Measurements from ENCODE around the gene SLC7A6OS. TPM values are rescaled to one million over a fixed set of nuclear protein-coding genes. Genes with fewer than 3 reads are reported as not detected.
A peak's percentile ranks its signal among the peaks of the same experiment; 100 is the strongest.

SLC7A6OS gene
- total and polyA plus RNA-seq, 4 experiments from 2014 or later = 22.4 to 55.8 (median 38.6) TPM

DNA sequence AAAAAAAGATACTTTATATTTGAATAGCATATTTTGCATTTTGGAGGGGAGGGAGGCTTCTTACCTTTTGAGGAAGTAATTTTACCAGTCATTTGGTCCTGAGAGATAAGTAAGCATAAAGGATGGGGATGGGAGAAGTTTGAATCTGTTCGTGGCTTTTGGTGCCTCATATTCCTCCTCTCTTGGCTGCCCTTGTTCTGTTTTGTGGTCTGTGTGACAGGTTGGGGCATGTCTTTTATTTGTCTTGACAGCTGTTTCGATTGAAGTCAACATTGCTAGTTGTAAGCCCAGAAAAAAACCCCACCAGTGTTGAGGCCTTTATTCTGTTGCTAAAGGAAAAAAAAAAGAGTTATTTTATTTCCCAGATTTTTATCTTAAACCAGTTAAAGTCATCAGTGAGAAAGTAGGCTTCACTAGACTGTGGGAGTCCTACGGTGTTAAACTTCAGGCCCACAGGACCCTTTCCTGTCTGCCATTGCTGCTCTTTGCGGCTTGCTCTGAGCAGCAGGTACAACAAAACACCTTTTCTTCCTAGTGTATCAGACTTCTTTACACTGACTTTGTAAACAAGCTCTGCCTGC is 35.0 kb downstream of the SLC7A6OS start:
- Mint-ChIP-seq H3K4me3 (peak overlapping the region; percentile 74 to 86 (median 79)), H3K4me1 (peaks cover 46 to 81% (median 66%) of the 10 kb centered on the region in 4 donors), H3K27ac (peak overlapping the region; percentile 84 to 97 (median 94)), H3K9me3 (no peaks in the 10 kb centered on the region), H3K36me3 (peaks cover 49 to 51% of the 10 kb centered on the region in 2 donors), H3K27me3 (no peaks in the 10 kb centered on the region)
- no peaks in the 10 kb centered on the region for H3K27me3 ChIP-seq (ENCODE audit: insufficient read depth, low read length)
- CTCF ChIA-PET (ENCODE audit: partially characterized antibody) = interaction anchor here (0.5 to 25.3 kb wide), 7 partner anchors 13 to 465 kb away, joined by 3 to 680 read pairs (median 4); partner anchors contain the start of gene SLC7A6
- no peaks in the 10 kb centered on the region for H3K9me3 ChIP-seq (ENCODE audit: control insufficient read depth in 1 of 2, low read length in 2 of 2)
- H3K4me3 ChIP-seq (ENCODE audit: low read length in 2 of 2) = peak overlapping the region in 1 of 2 donors; percentile 24
- peaks cover 4% of the 10 kb centered on the region for H3K36me3 ChIP-seq (ENCODE audit: insufficient read depth, low read length)
- peak; percentile 72 to 83 (median 76) for DNase-seq
- peak overlapping the region; percentile 50 for H3K27ac ChIP-seq (ENCODE audit: low read depth, low read length)
- H3K4me1 ChIP-seq (ENCODE audit: insufficient read depth, low read length) = peaks cover 81% of the 10 kb centered on the region
- POLR2A ChIA-PET (ENCODE audit: partially characterized antibody) = interaction anchor here (0.5 to 44.5 kb wide), 5 partner anchors 11 to 192 kb away, joined by 3 to 1508 read pairs (median 4); partner anchors contain the start of genes PRMT7, SLC7A6 and SLC7A6OS
- intact Hi-C loops (cut with micrococcal nuclease) = loop anchor here (1.0 kb wide), 2 partner anchors 10 to 11 kb away; no protein-coding TSS in a partner anchor

GRCh38 chr16:68274441-68274840 is 36.3 kb downstream of the SLC7A6OS start:
- no peak for DNase-seq
- POLR2A ChIA-PET (ENCODE audit: partially characterized antibody) = interaction anchor here (1.1 to 44.5 kb wide), 5 partner anchors 10 to 55 kb away, joined by 3 to 1508 read pairs (median 5); partner anchors contain the start of genes PLA2G15, PRMT7, SLC7A6 and SLC7A6OS
- H3K36me3 ChIP-seq (ENCODE audit: insufficient read depth, low read length) = peaks cover 4% of the 10 kb centered on the region
- H3K9me3 Mint-ChIP-seq = no peaks in the 10 kb centered on the region
- peaks cover 81% of the 10 kb centered on the region for H3K4me1 ChIP-seq (ENCODE audit: insufficient read depth, low read length)
- peak overlapping the region; percentile 84 to 98 (median 95) for H3K27ac Mint-ChIP-seq
- H3K36me3 Mint-ChIP-seq = peaks cover 42 to 51% of the 10 kb centered on the region in 2 donors
- peak overlapping the region in 1 of 2 donors; percentile 2 for H3K4me3 ChIP-seq (ENCODE audit: low read length in 2 of 2)
- peak overlapping the region in 7 of 8 donors; percentile 27 to 96 (median 74) for H3K4me3 Mint-ChIP-seq
- H3K4me1 Mint-ChIP-seq = peaks cover 50 to 84% (median 67%) of the 10 kb centered on the region in 4 donors
- CTCF ChIA-PET (ENCODE audit: partially characterized antibody) = interaction anchor here (1.1 to 25.3 kb wide), 5 partner anchors 12 to 455 kb away, joined by 3 to 680 read pairs (median 6); partner anchors contain the start of genes PRMT7, SLC7A6 and SLC7A6OS
- intact Hi-C loops (cut with micrococcal nuclease) = no loop called here
- H3K9me3 ChIP-seq (ENCODE audit: control insufficient read depth in 1 of 2, low read length in 2 of 2) = no peaks in the 10 kb centered on the region
- no peaks in the 10 kb centered on the region for H3K27me3 Mint-ChIP-seq
- peak overlapping the region; percentile 55 for H3K27ac ChIP-seq (ENCODE audit: low read depth, low read length)
- no peaks in the 10 kb centered on the region for H3K27me3 ChIP-seq (ENCODE audit: insufficient read depth, low read length)

- Mint-ChIP-seq H3K4me3 (peak overlapping the region in 7 of 8 donors; percentile 17 to 96 (median 74)), H3K27ac (peak overlapping the region; percentile 84 to 98 (median 95)), H3K9me3 (no peaks in the 10 kb centered on the region), H3K27me3 (no peaks in the 10 kb centered on the region), H3K4me1 (peaks cover 54 to 85% (median 69%) of the 10 kb centered on the region in 4 donors), H3K36me3 (peaks cover 44 to 53% of the 10 kb centered on the region in 2 donors)
- ChIA-PET POLR2A (ENCODE audit: partially characterized antibody) (interaction anchor here (1.1 to 44.5 kb wide), 4 partner anchors 9 to 37 kb away, joined by 4 to 1508 read pairs (median 73); partner anchors contain the start of genes PLA2G15, PRMT7, SLC7A6 and SLC7A6OS), CTCF (ENCODE audit: partially characterized antibody) (interaction anchor here (1.1 to 25.3 kb wide), 5 partner anchors 11 to 454 kb away, joined by 3 to 680 read pairs (median 6); partner anchors contain the start of genes PRMT7, SLC7A6 and SLC7A6OS)
- Histone ChIP-seq H3K27me3 (ENCODE audit: insufficient read depth, low read length) (no peaks in the 10 kb centered on the region), H3K9me3 (ENCODE audit: control insufficient read depth in 1 of 2, low read length in 2 of 2) (no peaks in the 10 kb centered on the region), H3K27ac (ENCODE audit: low read depth, low read length) (peak overlapping the region; percentile 55), H3K4me3 (ENCODE audit: low read length in 2 of 2) (no peak overlapping the region), H3K36me3 (ENCODE audit: insufficient read depth, low read length) (peaks cover 4% of the 10 kb centered on the region), H3K4me1 (ENCODE audit: insufficient read depth, low read length) (peaks cover 82% of the 10 kb centered on the region)
- intact Hi-C loops (cut with micrococcal nuclease) = loop anchor here (1.0 kb wide), 2 partner anchors 7 to 10 kb away; partner anchors contain the start of gene SLC7A6
- DNase-seq = no peak
These were observed 36.9 kb downstream of the SLC7A6OS start for GRCh38 chr16:68273896-68274295.

GRCh38 chr16:68273459-68273858 is 37.3 kb downstream of the SLC7A6OS start:
- peaks cover 4% of the 10 kb centered on the region for H3K36me3 ChIP-seq (ENCODE audit: insufficient read depth, low read length)
- H3K9me3 Mint-ChIP-seq = no peaks in the 10 kb centered on the region
- no peaks in the 10 kb centered on the region for H3K27me3 Mint-ChIP-seq
- peaks cover 86% of the 10 kb centered on the region for H3K4me1 ChIP-seq (ENCODE audit: insufficient read depth, low read length)
- peaks cover 44 to 53% of the 10 kb centered on the region in 2 donors for H3K36me3 Mint-ChIP-seq
- no peak for DNase-seq
- H3K9me3 ChIP-seq (ENCODE audit: control insufficient read depth in 1 of 2, low read length in 2 of 2) = no peaks in the 10 kb centered on the region
- peak overlapping the region; percentile 84 to 98 (median 95) for H3K27ac Mint-ChIP-seq
- peak overlapping the region; percentile 68 to 96 (median 76) for H3K4me3 Mint-ChIP-seq
- peak overlapping the region; percentile 4 to 6 for H3K4me3 ChIP-seq (ENCODE audit: low read length in 2 of 2)
- intact Hi-C loops (cut with micrococcal nuclease) = loop anchor here (1.0 kb wide), 2 partner anchors 8 to 9 kb away; partner anchors contain the start of gene SLC7A6
- CTCF ChIA-PET (ENCODE audit: partially characterized antibody) = interaction anchor here (1.3 to 25.3 kb wide), 6 partner anchors 11 to 56 kb away, joined by 3 to 680 read pairs (median 8); partner anchors contain the start of genes PRMT7, SLC7A6 and SLC7A6OS
- H3K4me1 Mint-ChIP-seq = peaks cover 55 to 89% (median 70%) of the 10 kb centered on the region in 4 donors
- H3K27me3 ChIP-seq (ENCODE audit: insufficient read depth, low read length) = no peaks in the 10 kb centered on the region
- H3K27ac ChIP-seq (ENCODE audit: low read depth, low read length) = peak overlapping the region; percentile 55
- POLR2A ChIA-PET (ENCODE audit: partially characterized antibody) = interaction anchor here (0.8 to 44.5 kb wide), 8 partner anchors 9 to 473 kb away, joined by 3 to 1508 read pairs (median 8); partner anchors contain the start of genes PLA2G15, PRMT7, SLC7A6 and SLC7A6OS

GRCh38 chr16:68272507-68273209 is 38.1 kb downstream of the SLC7A6OS start:
- H3K4me1 Mint-ChIP-seq = peaks cover 60 to 94% (median 78%) of the 10 kb centered on the region in 4 donors
- H3K36me3 ChIP-seq (ENCODE audit: insufficient read depth, low read length) = peaks cover 4% of the 10 kb centered on the region
- POLR2A ChIA-PET (ENCODE audit: partially characterized antibody) = interaction anchor here (0.8 to 44.5 kb wide), 10 partner anchors 8 to 472 kb away, joined by 3 to 1508 read pairs (median 4); partner anchors contain the start of genes NFATC3, PLA2G15, PRMT7 and SLC7A6
- peaks cover 94% of the 10 kb centered on the region for H3K4me1 ChIP-seq (ENCODE audit: insufficient read depth, low read length)
- peak overlapping the region; percentile 68 to 96 (median 76) for H3K4me3 Mint-ChIP-seq
- H3K9me3 ChIP-seq (ENCODE audit: control insufficient read depth in 1 of 2, low read length in 2 of 2) = no peaks in the 10 kb centered on the region
- peak overlapping the region; percentile 55 for H3K27ac ChIP-seq (ENCODE audit: low read depth, low read length)
- H3K4me3 ChIP-seq (ENCODE audit: low read length in 2 of 2) = peak overlapping the region; percentile 4 to 6
- peaks cover 49 to 59% of the 10 kb centered on the region in 2 donors for H3K36me3 Mint-ChIP-seq
- no peaks in the 10 kb centered on the region for H3K27me3 Mint-ChIP-seq
- intact Hi-C loops (cut with micrococcal nuclease) = loop anchor here (1.0 kb wide), 2 partner anchors 8 to 9 kb away; partner anchors contain the start of gene SLC7A6
- H3K27ac Mint-ChIP-seq = peak overlapping the region; percentile 84 to 98 (median 95)
- peak; percentile 75 to 85 (median 78) for DNase-seq
- H3K27me3 ChIP-seq (ENCODE audit: insufficient read depth, low read length) = no peaks in the 10 kb centered on the region
- CTCF ChIA-PET (ENCODE audit: partially characterized antibody) = interaction anchor here (0.7 to 25.3 kb wide), 7 partner anchors 10 to 57 kb away, joined by 3 to 680 read pairs (median 8); partner anchors contain the start of genes PRMT7, SLC7A6 and SLC7A6OS
- no peaks in the 10 kb centered on the region for H3K9me3 Mint-ChIP-seq

GRCh38 chr16:68270353-68270752 is 40.4 kb downstream of the SLC7A6OS start:
- H3K36me3 Mint-ChIP-seq = peaks cover 44 to 55% of the 10 kb centered on the region in 2 donors
- intact Hi-C loops (cut with micrococcal nuclease) = no loop called here
- H3K4me3 Mint-ChIP-seq = peak overlapping the region in 5 of 8 donors; percentile 5 to 53 (median 22)

More at GRCh38 chr16:68270353-68270752, 40.4 kb downstream of the SLC7A6OS start:
- ChIA-PET CTCF (ENCODE audit: partially characterized antibody) (interaction anchor here (3.8 to 25.3 kb wide), 2 partner anchors 22 to 58 kb away, joined by 15 to 680 read pairs; no protein-coding TSS in a partner anchor), POLR2A (ENCODE audit: partially characterized antibody) (interaction anchor here (0.7 to 44.5 kb wide), 3 partner anchors 24 to 270 kb away, joined by 3 to 1508 read pairs (median 4); partner anchors contain the start of genes PRMT7 and SLC7A6OS)
- Mint-ChIP-seq H3K27me3 (no peaks in the 10 kb centered on the region), H3K4me1 (peaks cover 60 to 96% (median 77%) of the 10 kb centered on the region in 4 donors), H3K27ac (peak overlapping the region; percentile 84 to 99 (median 97)), H3K9me3 (peaks cover 0 to under 1% (median 0%) of the 10 kb centered on the region in 8 donors)
- Histone ChIP-seq H3K27ac (ENCODE audit: low read depth, low read length) (peak overlapping the region; percentile 55), H3K9me3 (ENCODE audit: control insufficient read depth in 1 of 2, low read length in 2 of 2) (no peaks in the 10 kb centered on the region), H3K27me3 (ENCODE audit: insufficient read depth, low read length) (no peaks in the 10 kb centered on the region), H3K4me1 (ENCODE audit: insufficient read depth, low read length) (peaks cover 99% of the 10 kb centered on the region), H3K36me3 (ENCODE audit: insufficient read depth, low read length) (peaks cover 4% of the 10 kb centered on the region), H3K4me3 (ENCODE audit: low read length in 2 of 2) (no peak overlapping the region)
- no peak for DNase-seq

Measured in CD4-positive, alpha-beta memory T cell (primary cell).